ENCODE measurements around the gene CUTA. TPM values are rescaled to one million over a fixed set of nuclear protein-coding genes. Genes with fewer than 3 reads are reported as not detected.
A peak's percentile ranks its signal among the peaks of the same experiment; 100 is the strongest.

The CUTA gene
- total and polyA plus RNA-seq, 2 of the 13 experiments (the other 11 are each of a cell fraction or from before 2014, with no cell fraction given) = 170 to 180 TPM

DNA sequence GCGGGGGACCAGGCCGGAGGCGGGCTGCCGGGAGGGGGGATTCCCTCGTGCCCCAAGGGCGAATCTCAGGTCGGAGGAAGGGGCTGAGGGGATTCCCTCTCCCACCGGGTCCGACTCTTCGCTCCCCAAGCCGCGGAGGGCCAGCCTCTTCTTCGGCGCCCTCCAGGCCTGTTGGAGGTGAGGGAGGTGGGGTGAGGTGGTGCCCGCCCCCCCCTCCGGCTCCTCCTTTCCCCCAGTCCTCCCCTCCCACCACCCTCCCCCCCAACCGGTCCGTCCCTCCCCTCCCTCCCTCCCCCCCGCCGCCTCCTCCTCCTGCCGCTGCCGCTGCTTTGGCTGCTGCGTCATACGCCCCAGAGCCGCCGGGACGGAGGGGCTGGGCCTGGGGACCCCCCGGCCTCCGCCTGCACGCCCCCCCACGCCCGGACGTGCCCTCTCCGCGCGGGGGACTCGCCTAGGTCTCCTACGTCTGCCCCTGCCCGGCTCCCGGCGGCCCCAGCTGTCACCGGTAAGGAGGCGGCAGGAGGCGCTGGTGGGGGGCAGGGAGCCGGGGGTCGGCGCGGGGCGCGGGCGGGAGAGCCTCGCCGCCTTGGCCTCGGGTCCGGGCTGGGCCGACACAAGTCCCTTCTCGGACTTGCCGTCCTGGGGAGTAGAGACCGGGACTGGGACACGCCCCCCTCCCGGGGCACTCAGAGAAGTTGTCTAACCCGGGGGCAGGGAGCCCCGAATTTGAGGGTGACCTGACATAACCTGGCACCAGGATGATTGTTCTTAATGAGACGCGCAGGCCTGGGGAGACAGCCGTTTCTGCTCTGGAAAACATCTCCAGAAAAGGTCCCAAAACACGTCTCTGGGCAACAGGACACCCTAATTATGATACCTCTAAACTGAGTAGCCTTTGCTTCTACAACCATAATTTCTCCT, 6.9 kb downstream of the CUTA start, which contains the start of gene PHF1 (continued):
- TF ChIP-seq, protein P1, sequence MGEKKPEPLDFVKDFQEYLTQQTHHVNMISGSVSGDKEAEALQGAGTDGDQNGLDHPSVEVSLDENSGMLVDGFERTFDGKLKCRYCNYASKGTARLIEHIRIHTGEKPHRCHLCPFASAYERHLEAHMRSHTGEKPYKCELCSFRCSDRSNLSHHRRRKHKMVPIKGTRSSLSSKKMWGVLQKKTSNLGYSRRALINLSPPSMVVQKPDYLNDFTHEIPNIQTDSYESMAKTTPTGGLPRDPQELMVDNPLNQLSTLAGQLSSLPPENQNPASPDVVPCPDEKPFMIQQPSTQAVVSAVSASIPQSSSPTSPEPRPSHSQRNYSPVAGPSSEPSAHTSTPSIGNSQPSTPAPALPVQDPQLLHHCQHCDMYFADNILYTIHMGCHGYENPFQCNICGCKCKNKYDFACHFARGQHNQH (CRISPR knock-in tag; IDR thresholded peaks at IDR 0.05) = no peak
- peak; percentile 88 for TF ChIP-seq SAP130 (CRISPR knock-in tag; IDR thresholded peaks at IDR 0.05; ENCODE audit: low read depth)
- no peak for TF ChIP-seq HHEX (CRISPR knock-in tag; IDR thresholded peaks at IDR 0.05)
- no peak for TF ChIP-seq RNF219 (CRISPR knock-in tag; IDR thresholded peaks at IDR 0.05)
- TF ChIP-seq ZZZ3 (CRISPR knock-in tag; IDR thresholded peaks at IDR 0.05; ENCODE audit: borderline replicate concordance) = no peak
- TF ChIP-seq, protein P2, sequence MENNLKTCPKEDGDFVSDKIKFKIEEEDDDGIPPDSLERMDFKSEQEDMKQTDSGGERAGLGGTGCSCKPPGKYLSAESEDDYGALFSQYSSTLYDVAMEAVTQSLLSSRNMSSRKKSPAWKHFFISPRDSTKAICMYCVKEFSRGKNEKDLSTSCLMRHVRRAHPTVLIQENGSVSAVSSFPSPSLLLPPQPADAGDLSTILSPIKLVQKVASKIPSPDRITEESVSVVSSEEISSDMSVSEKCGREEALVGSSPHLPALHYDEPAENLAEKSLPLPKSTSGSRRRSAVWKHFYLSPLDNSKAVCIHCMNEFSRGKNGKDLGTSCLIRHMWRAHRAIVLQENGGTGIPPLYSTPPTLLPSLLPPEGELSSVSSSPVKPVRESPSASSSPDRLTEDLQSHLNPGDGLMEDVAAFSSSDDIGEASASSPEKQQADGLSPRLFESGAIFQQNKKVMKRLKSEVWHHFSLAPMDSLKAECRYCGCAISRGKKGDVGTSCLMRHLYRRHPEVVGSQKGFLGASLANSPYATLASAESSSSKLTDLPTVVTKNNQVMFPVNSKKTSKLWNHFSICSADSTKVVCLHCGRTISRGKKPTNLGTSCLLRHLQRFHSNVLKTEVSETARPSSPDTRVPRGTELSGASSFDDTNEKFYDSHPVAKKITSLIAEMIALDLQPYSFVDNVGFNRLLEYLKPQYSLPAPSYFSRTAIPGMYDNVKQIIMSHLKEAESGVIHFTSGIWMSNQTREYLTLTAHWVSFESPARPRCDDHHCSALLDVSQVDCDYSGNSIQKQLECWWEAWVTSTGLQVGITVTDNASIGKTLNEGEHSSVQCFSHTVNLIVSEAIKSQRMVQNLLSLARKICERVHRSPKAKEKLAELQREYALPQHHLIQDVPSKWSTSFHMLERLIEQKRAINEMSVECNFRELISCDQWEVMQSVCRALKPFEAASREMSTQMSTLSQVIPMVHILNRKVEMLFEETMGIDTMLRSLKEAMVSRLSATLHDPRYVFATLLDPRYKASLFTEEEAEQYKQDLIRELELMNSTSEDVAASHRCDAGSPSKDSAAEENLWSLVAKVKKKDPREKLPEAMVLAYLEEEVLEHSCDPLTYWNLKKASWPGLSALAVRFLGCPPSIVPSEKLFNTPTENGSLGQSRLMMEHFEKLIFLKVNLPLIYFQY (CRISPR knock-in tag; IDR thresholded peaks at IDR 0.05; ENCODE audit: borderline replicate concordance) = no peak
- TF ChIP-seq FOXP4 (CRISPR knock-in tag; IDR thresholded peaks at IDR 0.05) = no peak
- no peak for TF ChIP-seq ZNF780A (CRISPR knock-in tag; IDR thresholded peaks at IDR 0.05)
- TF ChIP-seq HMG20A (CRISPR knock-in tag; IDR thresholded peaks at IDR 0.05; ENCODE audit: borderline replicate concordance) = no peak
- no peak for TF ChIP-seq NCOA1 (CRISPR knock-in tag; IDR thresholded peaks at IDR 0.05)
- no peak for TF ChIP-seq CC2D1A (CRISPR knock-in tag; IDR thresholded peaks at IDR 0.05)
- no peak for TF ChIP-seq MAFG (CRISPR knock-in tag; IDR thresholded peaks at IDR 0.05)
- TF ChIP-seq ZNF740 (CRISPR knock-in tag; IDR thresholded peaks at IDR 0.05) = peak; percentile 66; the same call in 1 of the 2 replicates
- TF ChIP-seq MNT (IDR thresholded peaks at IDR 0.05) = no peak
- no peak for TF ChIP-seq MAFK (conservative IDR thresholded peaks at IDR 0.05 in 1 of 2, IDR thresholded peaks at IDR 0.05 in 1 of 2; ENCODE audit: low read length in 2 of 2)

All from HepG2 (cell line).